Measurements from ENCODE around the gene TMCO6.
"Not testable (repeated sequence)": the region's sequence is repeated elsewhere in the genome, so short reads cannot be mapped to it uniquely, and the experiment has no call there.

TMCO6 gene

GRCh38 chr5:140631036-140631417 lies 8.2 kb upstream of the TMCO6 start:
- no peak for DNase-seq

- DNase-seq: peak; percentile 10
Measured at GRCh38 chr5:140631831-140632365, 7.4 kb upstream of the TMCO6 start.

DNA sequence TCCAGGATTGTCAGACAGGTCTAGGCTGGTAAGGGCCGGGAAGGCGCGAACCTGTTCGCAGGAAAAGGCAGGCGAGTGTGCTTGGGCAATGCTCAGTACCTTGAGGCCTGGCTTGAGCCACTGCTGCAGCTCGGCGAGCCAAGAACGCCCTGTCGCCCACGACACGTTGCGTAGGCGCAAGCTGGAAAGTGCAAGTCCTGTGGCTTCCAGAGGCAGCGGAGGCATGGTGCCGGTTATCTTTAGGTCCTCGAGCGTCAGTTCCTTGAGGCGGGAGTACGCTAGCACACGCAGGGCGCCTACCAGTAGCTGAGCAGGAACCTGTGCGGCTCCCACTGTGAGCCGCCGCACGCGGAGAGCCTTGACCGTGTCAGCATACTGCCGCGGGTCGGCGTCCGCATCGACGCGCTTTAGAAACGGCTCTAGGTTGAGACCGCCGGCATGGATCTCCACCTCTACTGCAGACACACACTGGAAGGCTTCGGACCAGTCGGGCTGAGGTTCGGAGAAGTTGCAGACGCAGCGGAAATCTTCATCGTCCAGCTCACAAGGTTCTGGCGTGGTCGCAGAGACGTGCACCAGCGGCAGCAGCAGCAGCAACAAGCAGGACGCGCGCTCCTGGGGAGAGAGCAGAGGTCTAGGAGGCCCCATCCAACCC lies 6.8 kb upstream of the TMCO6 start:
- no peak for DNase-seq

DNA sequence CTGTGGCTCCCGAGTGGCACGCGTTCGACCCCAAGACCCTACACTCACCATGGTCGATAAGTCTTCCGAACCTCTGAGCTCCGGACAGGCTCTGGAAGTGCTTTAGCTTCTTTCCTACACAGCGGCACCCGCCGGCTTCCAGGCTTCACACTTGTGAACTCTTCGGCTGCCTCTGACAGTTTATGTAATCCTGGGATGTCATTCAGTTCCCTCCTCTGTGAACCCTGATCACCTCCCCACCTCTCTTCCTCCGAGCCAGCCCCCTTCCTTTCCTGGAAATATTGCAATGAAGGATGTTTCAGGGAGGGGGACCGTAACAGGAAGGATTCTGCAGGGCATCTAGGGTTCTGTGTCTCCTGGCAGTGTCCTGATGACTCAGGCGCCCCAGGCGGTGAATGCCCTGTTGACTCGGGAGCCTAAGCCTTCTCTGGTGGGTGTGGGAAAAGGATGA lies 6.2 kb upstream of the TMCO6 start, which contains the start of gene CD14:
CD14 (minus strand) TSS at position 155 of the 451 bp plus-strand sequence; CDS start at position 51, 104 bp downstream.
- no peak for DNase-seq

- no peak for DNase-seq
Measured at GRCh38 chr5:140633501-140633900, 5.8 kb upstream of the TMCO6 start.

GRCh38 chr5:140634103-140634502 lies 5.1 kb upstream of the TMCO6 start:
- DNase-seq: no peak

GRCh38 chr5:140635291-140636257 lies 3.7 kb upstream of the TMCO6 start:
- DNase-seq: no peak

GRCh38 chr5:140637371-140638100 lies 1.7 kb upstream of the TMCO6 start:
- DNase-seq: no peak

- not testable (repeated sequence) for DNase-seq
Measured at GRCh38 chr5:140638898-140639147, 428 bp upstream of the TMCO6 start.

GRCh38 chr5:140641716-140642115 lies 2.5 kb downstream of the TMCO6 start:
- DNase-seq: no peak

GRCh38 chr5:140642718-140643117 lies 3.5 kb downstream of the TMCO6 start:
- no peak for DNase-seq

DNA sequence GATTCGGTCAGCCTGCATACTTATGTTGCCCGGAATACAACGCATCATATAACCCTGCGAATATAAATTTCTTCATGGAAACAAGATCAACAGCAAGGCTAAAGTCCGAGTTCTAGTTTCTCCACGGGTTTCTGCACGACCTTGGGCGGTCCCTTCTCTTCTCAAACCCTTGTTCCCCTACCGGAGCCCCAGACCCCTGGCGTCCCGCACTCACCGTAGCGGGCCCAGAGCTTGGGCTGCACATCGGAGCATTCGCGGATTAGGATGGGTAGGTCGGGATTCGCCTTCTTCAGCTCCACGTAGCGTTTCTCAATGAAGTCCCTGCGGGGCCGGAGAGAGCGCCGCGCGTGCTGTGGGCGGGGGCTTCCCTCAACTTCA lies 7.8 kb downstream of the TMCO6 start:
- DNase-seq: no peak

GRCh38 chr5:140658870-140659269 lies 19.6 kb downstream of the TMCO6 start:
- no peak for DNase-seq

DNA sequence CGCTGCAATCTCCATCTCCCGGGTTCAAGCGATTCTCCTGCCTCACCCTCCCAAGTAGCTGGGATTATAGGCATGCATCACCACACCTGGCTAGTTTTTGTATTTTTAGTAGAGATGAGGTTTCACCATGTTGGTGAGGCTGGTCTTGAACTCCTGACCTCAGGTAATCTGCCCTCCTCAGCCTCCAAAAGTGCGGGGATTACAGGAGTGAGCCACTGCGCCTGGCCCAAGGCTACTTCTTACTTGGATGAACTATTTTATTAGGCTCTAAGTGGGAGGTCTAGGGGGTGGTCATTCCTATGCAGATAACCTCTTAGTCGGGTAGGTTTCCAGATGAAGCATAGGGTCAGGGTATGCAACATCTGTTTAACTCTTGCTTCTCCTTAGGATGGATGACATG lies 21.1 kb downstream of the TMCO6 start:
- DNase-seq: not testable (repeated sequence)

GRCh38 chr5:140664030-140664358 lies 24.7 kb downstream of the TMCO6 start:
- DNase-seq: no peak

DNA sequence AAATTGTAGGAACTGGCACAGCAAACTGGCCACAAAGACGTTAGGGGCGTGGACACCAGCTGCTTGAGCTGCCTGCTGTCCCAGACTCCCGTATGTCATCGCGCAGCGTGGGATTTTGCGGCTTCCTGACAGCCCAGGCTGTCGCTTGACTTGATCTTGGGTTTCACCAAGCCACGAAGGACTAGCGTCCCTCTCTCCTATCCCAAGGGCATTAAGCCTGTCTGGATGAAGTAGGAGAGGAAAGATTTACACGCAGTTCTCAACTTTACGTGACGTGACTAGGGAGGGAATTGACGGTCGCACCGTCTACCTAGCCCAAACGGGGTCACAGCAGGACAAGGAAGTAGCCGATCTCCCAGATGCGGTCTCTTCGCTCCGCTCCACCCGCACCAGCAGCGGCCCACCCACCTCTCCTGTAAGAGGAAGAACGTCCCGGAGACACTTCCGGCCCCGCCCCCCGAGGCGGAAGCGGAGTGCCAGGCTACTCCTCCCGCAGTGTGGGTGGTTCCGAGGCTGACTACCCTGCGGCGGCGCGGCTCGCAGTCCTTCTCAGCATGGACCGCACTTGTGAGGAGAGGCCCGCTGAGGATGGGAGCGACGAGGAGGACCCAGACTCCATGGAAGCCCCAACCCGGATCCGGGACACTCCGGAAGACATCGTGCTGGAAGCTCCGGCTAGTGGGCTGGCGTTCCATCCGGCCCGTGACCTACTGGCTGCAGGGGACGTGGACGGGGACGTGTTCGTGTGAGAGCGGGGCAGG lies 25.3 kb downstream of the TMCO6 start, which contains the start of gene WDR55:
WDR55 (plus strand) TSS at position 546 of the 761 bp plus-strand sequence; CDS start at position 555, 9 bp downstream.
- DNase-seq: peak; percentile 93

DNA sequence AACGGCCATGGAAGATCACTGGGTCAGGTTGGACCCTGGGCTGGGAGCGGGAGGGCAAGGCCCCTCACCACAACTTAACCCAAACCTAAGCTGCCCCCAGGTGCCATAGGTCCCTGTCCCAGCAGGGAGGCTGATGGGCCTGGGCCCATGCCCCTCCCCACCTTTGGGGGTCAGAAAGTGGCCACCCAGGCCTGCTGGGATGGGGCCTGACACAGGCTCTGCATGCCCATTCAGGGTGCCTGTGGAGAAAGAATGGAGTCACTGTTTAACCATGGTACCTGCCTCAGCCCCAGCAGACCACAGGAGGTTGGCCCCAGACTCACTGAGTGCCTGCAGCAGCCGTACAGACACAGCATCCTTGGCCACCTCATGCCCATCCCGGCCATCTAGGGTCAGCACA lies 31.8 kb downstream of the TMCO6 start:
- not testable (repeated sequence) for DNase-seq

GRCh38 chr5:140671472-140672125 lies 32.3 kb downstream of the TMCO6 start:
- no peak for DNase-seq

- DNase-seq: no peak
Measured at GRCh38 chr5:140672455-140673186, 33.4 kb downstream of the TMCO6 start.

GRCh38 chr5:140673187-140673976 lies 34.1 kb downstream of the TMCO6 start, which contains the start of gene DND1:
DND1 (minus strand) TSS chr5:140673576; CDS start chr5:140673542, 34 bp downstream.
- no peak for DNase-seq

Data from effector CD8-positive, alpha-beta T cell (primary cell).